OCI-LY3 (cell line): ENCODE measurements around the gene MAD1L1.

Experiments
- H2AFZ ChIP-seq: fragments of 200-600, 300-600 bp; shearing (Covaris generic); 2 replicates; pipeline ENCODE4 v1.6.0; 2014; ENCODE audit warnings: antibody characterized with exemption, low read depth, low read length
- H3K27ac ChIP-seq: fragments of 200-600, 300-600 bp; sonication (generic); 2 replicates; pipeline ENCODE4 v1.5.1; 2014; ENCODE audit warnings: mild to moderate bottlenecking, low read length, moderate library complexity, mixed read lengths
- H3K27me3 ChIP-seq: fragments of 200-600, 300-600 bp; sonication (generic); 2 replicates; pipeline ENCODE4 v1.6.1; 2014; ENCODE audit warnings: low read depth, low read length, mixed read lengths
- H3K36me3 ChIP-seq: fragments of 200-600, 300-600 bp; sonication (generic); replicated peaks from 2 replicates; pipeline ENCODE3; 2014; ENCODE audit warnings: low read depth, low read length, mixed read lengths
- H3K4me1 ChIP-seq: fragments of 300-600, 200-600 bp; sonication (generic); 2 replicates; pipeline ENCODE4 v1.6.1; 2014; ENCODE audit warnings: low read length, mixed read lengths
- H3K4me2 ChIP-seq: fragments of 200-600, 300-600 bp; sonication (generic); 2 replicates; pipeline ENCODE4 v1.6.1; 2014; ENCODE audit warnings: low read length, mixed read lengths
- H3K4me3 ChIP-seq: fragments of 300-600, 200-600 bp; sonication (generic); 2 replicates; pipeline ENCODE4 v1.5.1; 2014; ENCODE audit warnings: antibody characterized with exemption, mild to moderate bottlenecking, low read length, moderate library complexity
- H3K79me2 ChIP-seq: fragments of 300-600, 200-600 bp; shearing (Covaris generic); 2 replicates; pipeline ENCODE4 v1.6.1; 2014; ENCODE audit warnings: mild to moderate bottlenecking, low read length, mixed read lengths
- H3K9ac ChIP-seq: fragments of 300-600, 200-600 bp; shearing (Covaris generic); 2 replicates; pipeline ENCODE4 v1.6.0; 2014; ENCODE audit warnings: mild to moderate bottlenecking, low read length, moderate library complexity
- H3K9me3 ChIP-seq: fragments of 200-600, 300-600 bp; shearing (Covaris generic); 2 replicates; pipeline ENCODE4 v1.6.1; 2014; ENCODE audit warnings: low read length, mixed read lengths; ENCODE audit not compliant: insufficient read depth
- H4K20me1 ChIP-seq: fragments of 200-600, 300-600 bp; sonication (generic); 2 replicates; pipeline ENCODE4 v1.6.1; 2016; ENCODE audit warnings: low read length, mixed read lengths; ENCODE audit not compliant: insufficient read depth
- EZH2phosphoT487 ChIP-seq: fragments of 200-600 bp; shearing (Covaris generic); IDR thresholded peaks from 2 replicates; pipeline ENCODE4 v1.6.1; 2018; ENCODE audit warnings: antibody characterized with exemption, mixed run types, low read depth
- TF ChIP-seq, protein P1 (sequence below): fragments of 200-600, 300-600 bp; sonication (generic); IDR thresholded peaks from 2 replicates; pipeline ENCODE4 v1.5.1; 2014; ENCODE audit warnings: antibody characterized with exemption, low read length, low read depth

MAD1L1 gene

DNA sequence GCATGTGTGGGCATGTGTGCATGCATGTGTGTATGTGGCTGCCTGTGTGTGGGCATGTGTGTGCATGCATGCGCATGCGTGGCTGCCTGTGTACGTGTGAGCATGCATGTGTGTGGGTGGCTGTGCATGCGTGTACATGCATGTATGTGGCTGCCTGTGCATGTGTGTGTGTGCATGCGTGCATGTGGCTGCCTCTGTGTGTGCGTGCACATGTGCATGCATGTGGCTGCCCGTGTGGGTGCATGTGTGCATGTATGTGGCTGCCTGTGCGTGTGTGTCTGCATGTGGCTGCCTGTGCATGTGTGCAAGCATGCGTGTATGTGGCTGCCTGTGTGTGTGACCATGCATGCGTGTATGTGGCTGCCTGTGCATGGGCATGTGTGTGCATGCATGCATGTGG, 345.5 kb downstream of the MAD1L1 start:
- no peaks in the 10 kb centered on the region for H3K9me3 ChIP-seq
- H3K9ac ChIP-seq, result no peak overlapping the region
- TF ChIP-seq EZH2phosphoT487, result no peak
- TF ChIP-seq, protein P1, sequence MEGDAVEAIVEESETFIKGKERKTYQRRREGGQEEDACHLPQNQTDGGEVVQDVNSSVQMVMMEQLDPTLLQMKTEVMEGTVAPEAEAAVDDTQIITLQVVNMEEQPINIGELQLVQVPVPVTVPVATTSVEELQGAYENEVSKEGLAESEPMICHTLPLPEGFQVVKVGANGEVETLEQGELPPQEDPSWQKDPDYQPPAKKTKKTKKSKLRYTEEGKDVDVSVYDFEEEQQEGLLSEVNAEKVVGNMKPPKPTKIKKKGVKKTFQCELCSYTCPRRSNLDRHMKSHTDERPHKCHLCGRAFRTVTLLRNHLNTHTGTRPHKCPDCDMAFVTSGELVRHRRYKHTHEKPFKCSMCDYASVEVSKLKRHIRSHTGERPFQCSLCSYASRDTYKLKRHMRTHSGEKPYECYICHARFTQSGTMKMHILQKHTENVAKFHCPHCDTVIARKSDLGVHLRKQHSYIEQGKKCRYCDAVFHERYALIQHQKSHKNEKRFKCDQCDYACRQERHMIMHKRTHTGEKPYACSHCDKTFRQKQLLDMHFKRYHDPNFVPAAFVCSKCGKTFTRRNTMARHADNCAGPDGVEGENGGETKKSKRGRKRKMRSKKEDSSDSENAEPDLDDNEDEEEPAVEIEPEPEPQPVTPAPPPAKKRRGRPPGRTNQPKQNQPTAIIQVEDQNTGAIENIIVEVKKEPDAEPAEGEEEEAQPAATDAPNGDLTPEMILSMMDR, result no peak
- H3K4me3 ChIP-seq, result no peak overlapping the region
- no peak overlapping the region for H3K27ac ChIP-seq
- peaks cover 19% of the 10 kb centered on the region for H3K36me3 ChIP-seq
- no peak overlapping the region for H2AFZ ChIP-seq
- no peaks in the 10 kb centered on the region for H4K20me1 ChIP-seq
- H3K79me2 ChIP-seq, result no peaks in the 10 kb centered on the region
- H3K27me3 ChIP-seq, result no peaks in the 10 kb centered on the region
- no peaks in the 10 kb centered on the region for H3K4me1 ChIP-seq
- no peak overlapping the region for H3K4me2 ChIP-seq

GRCh38 chr7:1886361-1887064, 346.2 kb downstream of the MAD1L1 start:
- TF ChIP-seq EZH2phosphoT487, result no peak
- TF ChIP-seq, protein P1, result no peak
- Histone ChIP-seq H2AFZ (no peak overlapping the region), H3K27ac (no peak overlapping the region), H3K4me2 (no peak overlapping the region), H3K9ac (no peak overlapping the region), H4K20me1 (no peaks in the 10 kb centered on the region), H3K9me3 (no peaks in the 10 kb centered on the region), H3K4me3 (no peak overlapping the region), H3K27me3 (no peaks in the 10 kb centered on the region), H3K79me2 (no peaks in the 10 kb centered on the region), H3K36me3 (peaks cover 19% of the 10 kb centered on the region), H3K4me1 (no peaks in the 10 kb centered on the region)

DNA sequence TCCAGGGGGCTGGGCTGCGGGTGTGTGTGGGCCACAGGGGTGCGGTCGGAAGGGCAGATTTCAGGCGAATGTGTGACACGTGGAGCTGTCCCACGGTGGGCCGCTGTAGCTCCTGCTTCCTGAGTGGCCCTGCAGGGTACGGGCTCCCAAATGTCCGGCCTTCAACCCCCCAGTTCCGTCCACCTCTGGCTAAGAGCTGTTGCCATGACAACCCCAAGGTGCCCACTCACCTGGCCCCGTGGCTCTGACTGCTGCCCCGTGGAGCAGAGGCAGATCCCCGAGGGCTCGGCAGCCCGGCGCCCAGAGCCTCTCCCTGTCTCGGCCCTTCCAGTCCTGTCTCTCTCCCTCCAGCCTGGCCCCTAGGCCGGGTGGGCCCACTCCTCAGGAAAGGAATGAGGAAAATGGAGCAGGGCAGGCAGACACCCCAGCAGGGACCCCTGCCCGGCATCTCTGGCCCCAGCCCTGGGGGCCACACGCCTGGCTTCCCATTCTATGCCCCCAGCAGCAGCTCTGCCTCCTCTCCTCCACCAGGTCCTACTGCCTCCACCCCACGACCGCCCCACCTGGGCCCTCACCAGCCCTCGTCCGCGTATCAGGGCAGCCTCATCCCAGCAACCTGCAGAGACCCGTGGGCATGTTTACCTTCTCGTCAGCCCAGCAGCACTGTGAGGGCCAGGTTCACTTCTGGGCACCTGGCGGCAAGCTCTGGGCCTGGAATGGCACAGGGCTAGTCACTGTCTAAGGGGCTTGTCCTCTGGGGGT, 347.1 kb downstream of the MAD1L1 start:
- Histone ChIP-seq H3K9ac (no peak overlapping the region), H3K4me1 (no peaks in the 10 kb centered on the region), H4K20me1 (no peaks in the 10 kb centered on the region), H3K9me3 (no peaks in the 10 kb centered on the region), H3K27me3 (no peaks in the 10 kb centered on the region), H3K36me3 (peaks cover 19% of the 10 kb centered on the region), H3K4me3 (no peak overlapping the region), H3K79me2 (no peaks in the 10 kb centered on the region), H3K27ac (no peak overlapping the region), H2AFZ (no peak overlapping the region), H3K4me2 (no peak overlapping the region)
- no peak for TF ChIP-seq EZH2phosphoT487
- TF ChIP-seq, protein P1, result no peak

- TF ChIP-seq, protein P1, result no peak
- TF ChIP-seq EZH2phosphoT487, result no peak
- H3K27ac ChIP-seq, result no peak overlapping the region
- no peaks in the 10 kb centered on the region for H4K20me1 ChIP-seq
These were observed 348.0 kb downstream of the MAD1L1 start for GRCh38 chr7:1884583-1885350.

More at GRCh38 chr7:1884583-1885350, 348.0 kb downstream of the MAD1L1 start:
- Histone ChIP-seq H3K4me1 (no peaks in the 10 kb centered on the region), H3K9me3 (no peaks in the 10 kb centered on the region), H2AFZ (no peak overlapping the region), H3K36me3 (peaks cover 19% of the 10 kb centered on the region), H3K79me2 (no peaks in the 10 kb centered on the region), H3K4me2 (no peak overlapping the region), H3K9ac (no peak overlapping the region), H3K4me3 (no peak overlapping the region), H3K27me3 (no peaks in the 10 kb centered on the region)
